ENCODE data around the gene DPCD. TPM values are rescaled to one million over a fixed set of nuclear protein-coding genes. Genes with fewer than 3 reads are reported as not detected.

DPCD gene
- total and polyA plus RNA-seq, 2 of the 8 experiments (the other 6 are each of a cell fraction or from before 2014, with no cell fraction given): 21.2 to 31.4 TPM

DNA sequence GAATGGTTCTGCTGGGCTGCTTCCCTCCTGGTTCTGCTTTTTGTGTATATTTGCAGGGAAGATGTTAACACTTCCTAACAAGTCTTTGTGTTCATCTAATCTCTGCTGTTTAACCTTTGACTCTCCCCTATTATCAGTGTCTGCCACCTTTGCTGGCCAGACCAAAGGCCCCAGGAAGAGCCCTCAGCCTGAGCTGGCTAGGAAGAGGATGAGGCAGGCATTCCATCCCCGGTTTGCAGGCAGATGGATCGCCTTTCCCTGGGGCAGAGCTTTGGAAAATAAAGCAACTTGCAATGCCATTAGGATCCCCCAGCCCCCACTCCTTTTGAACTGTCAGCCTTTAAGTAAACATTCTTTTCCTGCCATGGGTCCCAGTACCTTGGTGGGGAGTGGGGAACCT lies 19.0 kb downstream of the DPCD start:
- Histone ChIP-seq H2AFZ (ENCODE audit: low read length) (no peak overlapping the region), H2BK12ac (ENCODE audit: low read depth, low read length) (no peak overlapping the region), H4K5ac (ENCODE audit: insufficient read length, low read depth, low read length) (no peak overlapping the region), H4K20me1 (replicated peaks in 1 of 2; ENCODE audit: control insufficient read depth in 1 of 2, insufficient read depth in 2 of 2, low read length in 2 of 2) (no peaks in the 10 kb centered on the region), H3K4me1 (replicated peaks in 1 of 4; ENCODE audit: control insufficient read depth in 3 of 4, insufficient read depth in 4 of 4, low read length in 3 of 4) (peaks cover 2 to 9% (median 3%) of the 10 kb centered on the region in 4 experiments; a peak in 4 of 7 replicates), H3K27ac (ENCODE audit: low read depth, low read length) (no peak overlapping the region), H3K18ac (ENCODE audit: extremely low read depth, low read length) (no peak overlapping the region), H4K8ac (ENCODE audit: extremely low read depth, insufficient read depth, low read length) (no peak overlapping the region), H3K9me3 (ENCODE audit: insufficient read depth in 2 of 2, low read depth in 1 of 2, low read length in 1 of 2) (no peaks in the 10 kb centered on the region), H2BK20ac (ENCODE audit: low read length) (no peak overlapping the region), H3K27me3 (replicated peaks in 1 of 4; ENCODE audit: control insufficient read depth in 3 of 4, extremely low read depth in 1 of 4, insufficient read depth in 3 of 4, low read length in 3 of 4) (no peaks in the 10 kb centered on the region), H3K56ac (replicated peaks; ENCODE audit: insufficient read length, low read depth, low read length) (no peak overlapping the region), H3K4me2 (ENCODE audit: insufficient read depth in 1 of 2, low read depth in 2 of 2, low read length in 2 of 2) (no peak overlapping the region), H3K79me2 (ENCODE audit: control insufficient read depth in 1 of 2, insufficient read depth in 2 of 2, low read length in 2 of 2) (no peaks in the 10 kb centered on the region), H3K23ac (ENCODE audit: insufficient read length) (no peak overlapping the region), H4K91ac (replicated peaks; ENCODE audit: insufficient read length, low read length) (no peak overlapping the region), H3K4me3 (ENCODE audit: extremely low read depth in 1 of 4, insufficient read depth in 2 of 4, low read depth in 3 of 4, low read length in 4 of 4) (no peak overlapping the region; a peak in 1 of 8 replicates), H2BK5ac (ENCODE audit: low read depth, low read length) (no peak overlapping the region), H2BK120ac (replicated peaks; ENCODE audit: low read depth, low read length) (no peak overlapping the region), H3K4ac (replicated peaks; ENCODE audit: insufficient read length, low read depth, low read length) (no peak overlapping the region), H3K36me3 (ENCODE audit: control insufficient read depth in 2 of 4, insufficient read depth in 4 of 4, low read length in 3 of 4) (peaks cover 0 to 13% (median 3%) of the 10 kb centered on the region in 4 experiments; a peak in 5 of 8 replicates), H2BK15ac (ENCODE audit: low read length) (no peak overlapping the region), H3K23me2 (ENCODE audit: low read depth, low read length) (no peaks in the 10 kb centered on the region), H3K79me1 (ENCODE audit: low read depth, low read length) (no peaks in the 10 kb centered on the region; the same call in 1 of the 2 replicates), H2AK5ac (ENCODE audit: low read depth, low read length) (no peak overlapping the region), H3K9ac (replicated peaks in 1 of 4; ENCODE audit: extremely low read depth in 1 of 4, low read depth in 3 of 4, low read length in 3 of 4) (no peak overlapping the region), H3K14ac (ENCODE audit: insufficient read length) (no peak overlapping the region)
- 61% methylated on average over 2 of the region's 2 CpGs; no CpG with 5 or more reads in 1 of the 2 experiments for WGBS, 2 experiments (ENCODE audit: extremely low coverage in 1 of 2, insufficient coverage in 1 of 2, insufficient read length in 1 of 2, insufficient replicate concordance in 2 of 2, low coverage in 1 of 2, low lambda C conversion rate in 2 of 2, missing lambda C conversion rate in 1 of 2)
- TF ChIP-seq TAF1 (IDR thresholded peaks at IDR 0.05; ENCODE audit: low read depth, low read length) (no peak), SP2 (IDR thresholded peaks at IDR 0.05; ENCODE audit: low read length) (no peak), BRCA1 (IDR thresholded peaks at IDR 0.05; ENCODE audit: low read depth, low read length) (no peak), TAF7 (optimal IDR thresholded peaks at IDR 0.05; ENCODE audit: borderline replicate concordance, low read depth, low read length) (no peak), ZNF274 (IDR thresholded peaks at IDR 0.05; ENCODE audit: borderline replicate concordance, extremely low read depth, low read length) (no peak), HDAC2 (IDR thresholded peaks at IDR 0.05; ENCODE audit: borderline replicate concordance in 1 of 2, low read depth in 2 of 2, low read length in 2 of 2) (no peak), RNF2 (IDR thresholded peaks at IDR 0.05; ENCODE audit: borderline replicate concordance, low read depth, low read length, missing control alignments, poor library complexity, severe bottlenecking) (no peak), GABPA (IDR thresholded peaks at IDR 0.05; ENCODE audit: borderline replicate concordance, insufficient read depth, low read length) (no peak)
- no peak for DNase-seq (ENCODE audit: low read depth in 1 of 2, low spot score in 2 of 2)
- POLR2A ChIA-PET (ENCODE audit: partially characterized antibody): interaction anchor here (1.2 to 1.7 kb wide), 2 partner anchors 24 to 211 kb away, joined by 3 to 7 read pairs; partner anchors contain the start of gene OGA
- CTCF ChIA-PET (ENCODE audit: partially characterized antibody): interaction anchor here (0.5 to 17.3 kb wide), 4 partner anchors 8 to 507 kb away, joined by 4 to 246 read pairs (median 110); partner anchors contain the start of gene NPM3
- FAIRE-seq: no peak

Data from H1 (cell line).